Astrocyte of the hippocampus (primary cell): ENCODE results near the gene UBXN6.

Experiments used
- DNase-seq: peaks from one replicate; pipeline ENCODE4 v3.0.0; 2011; ENCODE audit warnings: low read depth, low spot score

UBXN6 gene

GRCh38 chr19:4403005-4403761 lies 54.4 kb downstream of the UBXN6 start:
- no peak for DNase-seq

GRCh38 chr19:4402171-4403004 lies 55.2 kb downstream of the UBXN6 start, which contains the start of gene CHAF1A:
CHAF1A (plus strand) TSS chr19:4402640; CDS start chr19:4402763, 123 bp downstream.
- DNase-seq: peak; percentile 100

- no peak for DNase-seq
These were observed 55.8 kb downstream of the UBXN6 start for GRCh38 chr19:4401769-4402170.

- DNase-seq: peak; percentile 97
These were observed 57.3 kb downstream of the UBXN6 start, which contains the start of gene SH3GL1 for GRCh38 chr19:4400135-4400936. SH3GL1 (minus strand) TSS chr19:4400547; CDS start chr19:4400368, 179 bp downstream.

- DNase-seq: peak; percentile 56
These were observed 57.8 kb downstream of the UBXN6 start for GRCh38 chr19:4399812-4400134.

DNA sequence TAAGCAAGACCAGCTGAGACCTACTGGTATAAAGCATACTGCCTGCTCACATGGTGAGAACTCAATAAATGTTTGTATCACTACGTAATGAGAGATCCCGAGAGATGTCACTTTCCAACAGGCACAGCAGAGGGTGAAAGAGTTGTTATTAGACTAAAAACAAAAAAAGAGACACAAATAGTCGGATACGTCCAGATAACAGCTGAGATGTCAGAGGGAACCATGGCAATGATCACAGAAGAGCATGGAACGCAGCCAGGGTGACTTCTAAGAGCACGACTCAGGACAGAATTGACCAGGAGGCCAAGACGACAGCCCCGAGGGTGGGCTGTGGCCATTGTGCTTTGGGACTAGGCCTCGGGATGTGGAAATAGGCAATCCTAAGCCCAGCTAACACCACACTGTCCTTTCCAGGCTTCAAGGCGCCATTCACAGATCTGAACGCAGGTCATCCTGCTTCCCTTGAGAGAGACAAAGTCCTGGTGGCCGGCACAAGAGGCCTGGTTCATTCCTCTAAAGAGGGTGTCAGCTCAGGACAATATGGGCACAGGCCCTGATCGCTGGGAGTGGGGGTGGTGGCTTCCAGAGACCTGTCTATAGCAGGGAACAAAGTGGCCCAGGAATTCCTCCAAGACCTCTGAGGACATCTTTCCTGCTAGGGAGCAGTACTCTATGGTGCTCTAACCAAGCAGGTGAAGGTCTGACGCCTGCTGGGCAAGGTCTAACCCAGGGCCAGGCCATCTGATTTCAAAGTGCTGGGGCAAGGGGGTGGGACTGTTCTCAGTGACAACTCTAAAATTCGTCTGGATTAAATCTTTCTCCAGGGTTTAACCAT lies 60.4 kb downstream of the UBXN6 start:
- no peak for DNase-seq
